A549 (cell line): ENCODE measurements around the gene PLCH1. TPM values are rescaled to one million over a fixed set of nuclear protein-coding genes. Genes with fewer than 3 reads are reported as not detected.

Experiments
- ATAC-seq, 2 experiments: fragments of 200-7000 bp in 1 of 2; fragments of >200 bp in 1 of 2; cut with Nextera tagmentation in 1 of 2; cut with Tn5 transposase in 1 of 2; 3 replicates each; pipeline versions ENCODE4 v1.8.0 to v1.9.1; 2018 to 2020; ENCODE audit warnings: mild to moderate bottlenecking in 1 of 2, moderate library complexity in 1 of 2
- CTCF ChIA-PET: fragments of 300-600 bp; sonication (Branson Sonifier 250); formaldehyde crosslinking; extraction: SDS; loops from one replicate; lab custom pipeline; 2021; ENCODE audit warnings: antibody characterized with exemption, inconsistent platforms; lab: Yijun Ruan, JAX
- POLR2A ChIA-PET: fragments of 350-600 bp; formaldehyde crosslinking; extraction: SDS; loops from one replicate; lab custom pipeline; 2021; ENCODE audit warnings: antibody characterized with exemption, inconsistent platforms; lab: Yijun Ruan, JAX
- DNase-seq, 2 experiments: peaks; one replicate each; pipeline versions ENCODE4 v3.0.0 to v3.0.0-alpha.2; 2011 to 2016; ENCODE audit warnings: low read depth in 1 of 2, low spot score in 1 of 2
- FAIRE-seq: peaks from 2 replicates; lab custom pipeline; 2011; peaks lifted over from hg19 to GRCh38; lab: Jason Lieb, UNC
- H3K27ac ChIP-seq, 2 experiments: fragments of >200 bp; sonication (Bioruptor Twin); formaldehyde crosslinking; 3 replicates each; pipeline ENCODE4 v1.5.1; 2016 to 2017
- H3K4me1 ChIP-seq: fragments of >200 bp; sonication (Bioruptor Twin); formaldehyde crosslinking; 3 replicates; pipeline ENCODE4 v1.6.1; 2016
- H3K4me2 ChIP-seq: fragments of >200 bp; sonication (Bioruptor Twin); formaldehyde crosslinking; 3 replicates; pipeline ENCODE4 v1.6.1; 2016
- H3K4me3 ChIP-seq: fragments of >200 bp; sonication (Bioruptor Twin); formaldehyde crosslinking; 3 replicates; pipeline ENCODE4 v1.5.1; 2016
- H3K9me3 ChIP-seq: fragments of >200 bp; sonication (Bioruptor Twin); formaldehyde crosslinking; 3 replicates; pipeline ENCODE4 v1.6.1; 2016
- CBX8 ChIP-seq: fragments of 200-600 bp; sonication (generic); IDR thresholded peaks from 2 replicates; pipeline ENCODE4 v1.6.1; 2016
- CHD4 ChIP-seq: fragments of 200-600 bp; sonication (generic); IDR thresholded peaks from 2 replicates; pipeline ENCODE4 v1.6.1; 2016; ENCODE audit warnings: antibody characterized with exemption, mild to moderate bottlenecking, borderline replicate concordance
- E2F6 ChIP-seq: IDR thresholded peaks from 2 replicates; pipeline ENCODE4 v1.6.1; 2012; ENCODE audit warnings: low read depth, borderline replicate concordance
- EHF ChIP-seq: fragments of 250-450 bp; sonication (Bioruptor Pico); IDR thresholded peaks from 2 replicates; pipeline ENCODE4 v1.5.0; 2020; ENCODE audit warnings: mild to moderate bottlenecking
- FOSB ChIP-seq: fragments of 250-450 bp; sonication (Bioruptor Pico); IDR thresholded peaks from 2 replicates; pipeline ENCODE4 v1.5.0; 2020; ENCODE audit warnings: mild to moderate bottlenecking, moderate library complexity
- FOSL2 ChIP-seq, 2 experiments: fragments of 450-650 bp in 1 of 2; fragments of >200 bp in 1 of 2; sonication (Bioruptor Twin) in 1 of 2; formaldehyde crosslinking; IDR thresholded peaks; 2 replicates each; pipeline versions ENCODE4 v1.5.0 to v1.6.1; 2016 to 2020; ENCODE audit warnings: mild to moderate bottlenecking in 1 of 2, moderate library complexity in 1 of 2
- FOXS1 ChIP-seq: fragments of 250-450 bp; sonication (Bioruptor Pico); IDR thresholded peaks from 2 replicates; pipeline ENCODE4 v1.5.0; 2020; ENCODE audit warnings: mild to moderate bottlenecking, moderate library complexity
- HOXA7 ChIP-seq: fragments of 250-450 bp; sonication (Bioruptor Pico); IDR thresholded peaks from 2 replicates; pipeline ENCODE4 v1.5.0; 2020; ENCODE audit warnings: mild to moderate bottlenecking, moderate library complexity
- HOXB5 ChIP-seq: fragments of 250-450 bp; sonication (Bioruptor Pico); IDR thresholded peaks from 2 replicates; pipeline ENCODE4 v1.5.0; 2020; ENCODE audit warnings: mild to moderate bottlenecking, moderate library complexity
- JUN ChIP-seq, 2 experiments: fragments of >200 bp; sonication (Bioruptor Twin); formaldehyde crosslinking; IDR thresholded peaks; 2 replicates in 1 of 2; 3 replicates in 1 of 2; pipeline ENCODE4 v1.6.1; 2016 to 2017
- KDM1A ChIP-seq: fragments of 200-600 bp; sonication (generic); IDR thresholded peaks from 2 replicates; pipeline ENCODE4 v1.6.1; 2016; ENCODE audit warnings: low read depth, mild to moderate bottlenecking
- KDM5A ChIP-seq: fragments of 200-600 bp; sonication (generic); IDR thresholded peaks from 2 replicates; pipeline ENCODE4 v1.6.1; 2016; ENCODE audit warnings: antibody characterized with exemption, mild to moderate bottlenecking
- MAFK ChIP-seq: fragments of 450-650 bp; IDR thresholded peaks from 2 replicates; pipeline ENCODE4 v1.6.1; 2014; ENCODE audit not compliant: partially characterized antibody
- MYC ChIP-seq: IDR thresholded peaks from 2 replicates; pipeline ENCODE4 v1.6.1; 2012; ENCODE audit warnings: mild to moderate bottlenecking, inconsistent platforms, low read length, improper control_type of control experiment, borderline replicate concordance
- NR3C1 ChIP-seq: fragments of >200 bp; sonication (Bioruptor Twin); formaldehyde crosslinking; IDR thresholded peaks from 3 replicates; pipeline ENCODE4 v1.6.1; 2017
- PHF8 ChIP-seq: fragments of 200-600 bp; sonication (generic); IDR thresholded peaks from 2 replicates; pipeline ENCODE4 v1.6.1; 2016; ENCODE audit warnings: low read depth, mild to moderate bottlenecking, antibody characterized with exemption, moderate library complexity, borderline replicate concordance
- POLR2AphosphoS2 ChIP-seq: conservative IDR thresholded peaks from 2 replicates; pipeline ENCODE4 v1.6.1; 2012; ENCODE audit warnings: low read length, improper control_type of control experiment, inconsistent platforms
- RAD21 ChIP-seq, 2 experiments: fragments of >200 bp in 1 of 2; sonication (Bioruptor Twin) in 1 of 2; formaldehyde crosslinking in 1 of 2; IDR thresholded peaks in 1 of 2; conservative IDR thresholded peaks in 1 of 2; 2 replicates in 1 of 2; 3 replicates in 1 of 2; pipeline ENCODE4 v1.6.1; 2012 to 2018; ENCODE audit warnings: inconsistent platforms in 1 of 2
- RCOR1 ChIP-seq: fragments of 150-350 bp; IDR thresholded peaks from 2 replicates; pipeline ENCODE4 v1.6.1; 2014; ENCODE audit warnings: antibody characterized with exemption, low read length, low read depth
- TFCP2L1 ChIP-seq: fragments of 250-450 bp; sonication (Bioruptor Pico); IDR thresholded peaks from 2 replicates; pipeline ENCODE4 v1.5.0; 2021; ENCODE audit warnings: mild to moderate bottlenecking
- WGBS: methylation state at CpG from one replicate; pipeline ENCODE4 v1.1.6; 2017; ENCODE audit errors: missing lambda C conversion rate; 5-methylcytosine and 5-hydroxymethylcytosine counted together
- polyA plus RNA-seq, 4 experiments: library from polyadenylated mRNA; depleted of rRNA in 3 of 4; stranded (reverse); fragments of >200 nt; fragmentation: RNase III in 1 of 4; extraction: RNeasy Plus Mini Kit Qiagen cat#74134 plus additional on column Dnase treatment in 1 of 4; gene quantifications; 2 replicates in 3 of 4; 3 replicates in 1 of 4; pipeline ENCODE4 v1.2.3, GENCODE V29; 2011 to 2017
- TF ChIP-seq, protein P1 (sequence below): fragments of >200 bp; sonication (Bioruptor Twin); formaldehyde crosslinking; IDR thresholded peaks from 2 replicates; pipeline ENCODE4 v1.6.1; 2016
- TF ChIP-seq, protein P2 (sequence below): IDR thresholded peaks from 2 replicates; pipeline ENCODE4 v1.6.1; 2012
- TF ChIP-seq, protein P3 (sequence below): fragments of 450-650 bp; IDR thresholded peaks from 2 replicates; pipeline ENCODE4 v1.6.1; 2014; ENCODE audit warnings: antibody characterized with exemption
- TF ChIP-seq, protein P4 (sequence below): fragments of >200 bp; sonication (Bioruptor Twin); formaldehyde crosslinking; IDR thresholded peaks from 3 replicates; pipeline ENCODE4 v1.5.1; 2016

The PLCH1 gene
- polyA plus RNA-seq, 2 of the 4 experiments (the other 2 are of a cell fraction), result 2.1 to 11.1 TPM

- ATAC-seq, result no peak
- H3K4me1 ChIP-seq, result no peaks in the 10 kb centered on the region
- no peak overlapping the region for H3K27ac ChIP-seq
- H3K4me3 ChIP-seq, result no peak overlapping the region
- WGBS, result 67% methylated on average over 4 of the region's 4 CpGs
- CTCF ChIA-PET, result interaction anchor here (1.4 kb wide), 1 partner anchor 11 kb away, joined by 4 read pairs; no protein-coding TSS in a partner anchor
- no peak for FAIRE-seq
- POLR2A ChIA-PET, result no interaction called here
- no peaks in the 10 kb centered on the region for H3K9me3 ChIP-seq
- no peak for DNase-seq
- TF ChIP-seq MAFK, result no peak
- no peak for TF ChIP-seq FOSB (CRISPR knock-in tag)
- TF ChIP-seq, protein P1, sequence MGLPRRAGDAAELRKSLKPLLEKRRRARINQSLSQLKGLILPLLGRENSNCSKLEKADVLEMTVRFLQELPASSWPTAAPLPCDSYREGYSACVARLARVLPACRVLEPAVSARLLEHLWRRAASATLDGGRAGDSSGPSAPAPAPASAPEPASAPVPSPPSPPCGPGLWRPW, result no peak
- TF ChIP-seq FOSL2 (IDR thresholded peaks at IDR 0.05), result no peak
- no peak for TF ChIP-seq FOSL2 (CRISPR knock-in tag; IDR thresholded peaks at IDR 0.05)
- TF ChIP-seq JUN (IDR thresholded peaks at IDR 0.05), result no peak
- TF ChIP-seq KDM1A, result no peak
- TF ChIP-seq CBX8, result no peak
- H3K4me2 ChIP-seq, result no peak overlapping the region
Observed at GRCh38 chr3:155370764-155371503, 373.9 kb downstream of the PLCH1 start.

DNA sequence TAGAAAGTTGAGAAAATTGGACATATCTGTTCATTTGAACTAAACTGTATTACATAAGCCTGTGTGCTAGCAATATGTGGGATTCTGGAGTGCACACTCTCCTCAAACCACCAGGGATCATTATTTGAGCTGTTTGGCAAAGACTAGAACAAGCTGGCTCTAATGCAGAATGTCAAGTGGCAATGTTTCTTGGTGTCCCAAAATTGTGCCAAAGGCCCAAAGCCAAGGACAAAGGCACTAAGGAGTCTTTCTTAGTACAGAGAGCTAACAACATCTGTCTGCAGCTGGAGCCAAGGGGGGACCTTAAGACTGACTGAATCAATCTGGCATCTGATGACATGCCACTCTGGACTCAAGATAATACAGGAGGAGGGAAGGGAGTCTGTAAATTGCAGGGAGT lies 374.7 kb downstream of the PLCH1 start:
- Histone ChIP-seq H3K27ac (no peak overlapping the region), H3K9me3 (no peaks in the 10 kb centered on the region), H3K4me1 (no peaks in the 10 kb centered on the region), H3K4me3 (no peak overlapping the region), H3K4me2 (no peak overlapping the region)
- DNase-seq, result no peak
- ChIA-PET POLR2A (no interaction called here), CTCF (interaction anchor here (1.4 kb wide), 1 partner anchor 12 kb away, joined by 4 read pairs; no protein-coding TSS in a partner anchor)
- TF ChIP-seq PHF8, result no peak
- TF ChIP-seq EHF (CRISPR knock-in tag), result no peak
- TF ChIP-seq FOXS1 (CRISPR knock-in tag), result no peak
- no peak for TF ChIP-seq NR3C1
- TF ChIP-seq, protein P2, sequence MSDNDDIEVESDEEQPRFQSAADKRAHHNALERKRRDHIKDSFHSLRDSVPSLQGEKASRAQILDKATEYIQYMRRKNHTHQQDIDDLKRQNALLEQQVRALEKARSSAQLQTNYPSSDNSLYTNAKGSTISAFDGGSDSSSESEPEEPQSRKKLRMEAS, result no peak
- TF ChIP-seq MYC, result no peak
- no peak for TF ChIP-seq KDM5A
- TF ChIP-seq RAD21 (conservative IDR thresholded peaks at IDR 0.05 in 1 of 2, IDR thresholded peaks at IDR 0.05 in 1 of 2), result no peak
- TF ChIP-seq KDM1A, result no peak
- TF ChIP-seq, protein P3, sequence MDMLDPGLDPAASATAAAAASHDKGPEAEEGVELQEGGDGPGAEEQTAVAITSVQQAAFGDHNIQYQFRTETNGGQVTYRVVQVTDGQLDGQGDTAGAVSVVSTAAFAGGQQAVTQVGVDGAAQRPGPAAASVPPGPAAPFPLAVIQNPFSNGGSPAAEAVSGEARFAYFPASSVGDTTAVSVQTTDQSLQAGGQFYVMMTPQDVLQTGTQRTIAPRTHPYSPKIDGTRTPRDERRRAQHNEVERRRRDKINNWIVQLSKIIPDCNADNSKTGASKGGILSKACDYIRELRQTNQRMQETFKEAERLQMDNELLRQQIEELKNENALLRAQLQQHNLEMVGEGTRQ, result no peak
- TF ChIP-seq CHD4, result no peak
- no peak for TF ChIP-seq HOXA7
- TF ChIP-seq HOXB5 (CRISPR knock-in tag), result no peak
- TF ChIP-seq, protein P4, sequence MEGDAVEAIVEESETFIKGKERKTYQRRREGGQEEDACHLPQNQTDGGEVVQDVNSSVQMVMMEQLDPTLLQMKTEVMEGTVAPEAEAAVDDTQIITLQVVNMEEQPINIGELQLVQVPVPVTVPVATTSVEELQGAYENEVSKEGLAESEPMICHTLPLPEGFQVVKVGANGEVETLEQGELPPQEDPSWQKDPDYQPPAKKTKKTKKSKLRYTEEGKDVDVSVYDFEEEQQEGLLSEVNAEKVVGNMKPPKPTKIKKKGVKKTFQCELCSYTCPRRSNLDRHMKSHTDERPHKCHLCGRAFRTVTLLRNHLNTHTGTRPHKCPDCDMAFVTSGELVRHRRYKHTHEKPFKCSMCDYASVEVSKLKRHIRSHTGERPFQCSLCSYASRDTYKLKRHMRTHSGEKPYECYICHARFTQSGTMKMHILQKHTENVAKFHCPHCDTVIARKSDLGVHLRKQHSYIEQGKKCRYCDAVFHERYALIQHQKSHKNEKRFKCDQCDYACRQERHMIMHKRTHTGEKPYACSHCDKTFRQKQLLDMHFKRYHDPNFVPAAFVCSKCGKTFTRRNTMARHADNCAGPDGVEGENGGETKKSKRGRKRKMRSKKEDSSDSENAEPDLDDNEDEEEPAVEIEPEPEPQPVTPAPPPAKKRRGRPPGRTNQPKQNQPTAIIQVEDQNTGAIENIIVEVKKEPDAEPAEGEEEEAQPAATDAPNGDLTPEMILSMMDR, result no peak
- TF ChIP-seq RCOR1, result no peak
- TF ChIP-seq POLR2AphosphoS2, result no peak
- TF ChIP-seq JUN (IDR thresholded peaks at IDR 0.05), result no peak
- TF ChIP-seq TFCP2L1 (CRISPR knock-in tag), result no peak
- no peak for TF ChIP-seq E2F6
- FAIRE-seq, result no peak
- ATAC-seq, result no peak
